Activated naive CD4-positive, alpha-beta T cell (primary cell): ENCODE data around the gene GRIN1.

Experiments
- DNase-seq, 4 experiments: peaks; one replicate each; lab custom pipeline; 2025; lab: John Stamatoyannopoulos, UW

GRIN1 gene

GRCh38 chr9:137138722-137139467 is at the start of gene GRIN1:
Gene GRIN1 (plus strand): TSS chr9:137139154. CDS start chr9:137139487, 333 bp downstream.
- DNase-seq: peak in 1 of 4 experiments; percentile 41

GRCh38 chr9:137089232-137089947 is 49.6 kb upstream of the GRIN1 start:
- DNase-seq: no peak

- peak; percentile 48 to 82 (median 65) for DNase-seq
Observed at GRCh38 chr9:137095664-137096517, 43.1 kb upstream of the GRIN1 start.

- DNase-seq: no peak
Observed at GRCh38 chr9:137096785-137097546, 42.0 kb upstream of the GRIN1 start.

DNA sequence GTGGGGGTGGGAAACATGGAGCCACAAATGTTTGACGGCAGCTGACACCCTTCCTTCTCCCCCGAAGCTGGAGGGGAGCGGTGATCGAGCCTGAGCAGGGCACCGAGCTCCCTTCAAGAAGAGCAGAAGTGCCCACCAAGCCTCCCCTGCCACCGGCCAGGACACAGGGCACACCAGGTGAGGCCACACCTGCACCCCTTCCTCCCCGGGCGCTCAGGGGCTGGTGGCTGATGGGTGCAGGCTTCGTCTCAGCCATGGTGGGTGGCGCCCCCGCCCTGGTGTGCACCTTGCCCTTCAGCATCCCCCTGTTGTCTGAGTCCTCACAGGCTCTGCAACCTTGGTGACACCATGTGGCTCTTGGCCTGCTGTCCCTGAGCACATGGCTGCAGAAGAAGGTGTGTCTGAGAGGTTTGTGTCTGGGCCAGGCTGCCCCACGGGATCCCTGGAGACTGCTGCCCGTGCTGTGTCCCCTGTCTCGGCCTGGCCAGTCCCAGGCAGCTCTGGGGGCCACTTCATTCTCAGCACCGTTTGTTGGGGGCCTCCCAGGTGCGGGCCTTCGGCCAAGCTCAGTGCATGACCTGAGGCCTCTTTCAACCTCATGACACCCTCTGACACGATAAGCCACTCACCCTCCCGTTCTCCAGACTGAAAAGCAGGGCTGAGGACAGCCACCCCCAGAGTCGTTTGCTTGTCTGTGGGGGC is 41.0 kb upstream of the GRIN1 start:
- DNase-seq: no peak

DNA sequence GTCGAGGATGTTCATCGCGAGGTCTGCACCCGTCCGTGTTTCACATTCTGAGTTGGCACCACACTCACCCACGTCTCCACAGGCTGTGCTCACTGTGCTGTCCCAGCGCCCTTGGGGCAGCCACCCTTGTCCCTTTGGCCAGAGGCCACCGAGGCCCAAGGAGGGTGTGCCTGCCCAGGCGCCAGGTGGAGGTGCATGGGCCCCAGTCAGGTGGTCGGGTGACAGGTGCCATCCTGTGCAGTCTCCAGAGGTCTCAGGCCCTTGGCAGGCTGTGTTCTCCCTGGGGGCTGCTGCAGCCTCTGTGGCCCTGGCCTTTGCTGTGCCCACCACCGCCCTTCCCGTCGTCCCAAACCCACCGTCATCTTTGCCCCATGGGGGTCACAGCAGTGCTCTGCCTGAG is 39.7 kb upstream of the GRIN1 start:
- no peak for DNase-seq

GRCh38 chr9:137103206-137103999 is 35.6 kb upstream of the GRIN1 start:
- DNase-seq: no peak

DNA sequence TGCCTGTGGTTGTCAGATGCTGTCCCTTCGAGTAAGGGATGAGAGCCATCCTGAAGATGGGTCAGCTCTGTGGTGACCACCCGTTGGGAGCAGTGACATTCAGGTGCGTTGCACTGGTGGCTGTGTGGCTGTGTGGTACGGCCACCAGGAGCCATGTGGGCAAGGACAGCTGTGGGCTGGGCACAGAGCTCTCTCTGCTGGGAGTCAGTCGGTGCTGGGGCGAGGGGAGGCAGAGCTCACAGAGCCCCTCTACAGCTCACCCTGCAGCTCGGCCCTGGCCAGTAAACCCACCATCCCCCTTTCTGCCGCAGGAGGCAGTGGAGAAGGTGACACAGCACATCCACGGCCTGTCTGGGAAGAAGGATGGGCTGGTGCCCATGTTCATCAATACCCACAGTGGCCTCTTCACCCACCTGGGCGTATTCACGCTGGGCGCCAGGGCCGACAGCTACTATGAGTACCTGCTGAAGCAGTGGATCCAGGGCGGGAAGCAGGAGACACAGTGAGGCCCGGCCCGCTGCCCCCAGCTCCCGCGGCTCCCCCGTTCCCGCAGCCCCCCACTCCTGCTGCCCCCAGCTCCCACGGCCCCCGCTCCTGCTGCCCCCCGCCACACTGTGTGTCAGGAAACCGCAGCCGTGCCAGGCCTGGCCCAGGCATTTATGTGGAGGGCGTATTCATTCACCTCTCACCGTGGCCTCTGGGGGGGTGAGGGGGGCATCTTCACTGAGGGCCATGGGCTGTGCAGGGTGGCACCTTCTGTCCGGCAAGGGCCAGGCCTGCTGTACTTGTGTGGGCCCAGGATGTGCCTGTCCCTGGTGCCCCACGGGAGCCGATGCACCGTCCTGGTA is 32.9 kb upstream of the GRIN1 start:
- DNase-seq: no peak

DNA sequence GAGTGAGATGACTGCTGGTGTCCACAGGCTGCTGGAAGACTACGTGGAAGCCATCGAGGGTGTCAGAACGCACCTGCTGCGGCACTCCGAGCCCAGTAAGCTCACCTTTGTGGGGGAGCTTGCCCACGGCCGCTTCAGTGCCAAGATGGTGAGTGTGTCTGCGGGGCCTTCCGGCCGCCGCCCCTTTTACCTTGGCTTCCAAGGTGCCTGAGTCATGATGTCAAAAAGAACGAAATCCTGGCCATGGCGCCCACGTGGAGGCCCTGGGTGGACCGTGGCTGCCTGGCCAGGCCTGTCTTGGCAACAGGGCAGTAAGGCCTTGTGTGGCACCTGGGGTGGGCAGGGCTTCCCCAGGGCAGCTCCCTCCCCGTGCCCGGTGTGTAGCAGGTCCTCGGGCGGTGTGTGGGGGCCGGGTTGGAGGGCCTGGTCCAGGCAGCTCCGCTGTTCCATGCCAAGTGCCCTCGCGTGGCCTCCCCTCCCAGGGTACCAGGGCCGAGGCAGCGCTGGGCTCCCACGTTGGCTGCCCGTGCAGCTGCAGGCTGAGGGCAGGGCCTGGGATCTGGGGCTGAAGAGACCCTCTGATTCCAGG is 32.2 kb upstream of the GRIN1 start:
- no peak for DNase-seq

GRCh38 chr9:137107312-137107921 is 31.5 kb upstream of the GRIN1 start:
- no peak for DNase-seq

DNA sequence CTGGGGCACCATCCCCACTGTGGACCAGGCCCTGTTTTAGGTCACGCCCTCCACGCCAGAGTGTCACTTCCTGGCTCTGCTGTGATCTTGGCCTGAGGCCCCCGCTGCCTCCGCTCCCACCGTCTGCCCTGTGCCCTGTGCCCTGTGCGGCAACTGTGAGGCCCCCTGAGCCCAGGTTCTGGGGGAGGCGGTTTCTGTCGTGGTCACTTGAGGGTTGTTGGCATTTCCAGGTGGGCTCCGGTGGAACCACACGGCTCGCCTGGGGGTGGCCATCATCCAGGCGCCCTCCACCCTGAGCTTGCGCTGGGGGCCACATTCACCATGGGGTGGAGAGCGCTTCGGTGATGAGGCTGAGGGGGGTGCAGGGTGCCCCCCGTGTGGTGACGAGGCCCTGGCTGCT is 31.0 kb upstream of the GRIN1 start:
- no peak for DNase-seq

GRCh38 chr9:137108608-137109249 is 30.2 kb upstream of the GRIN1 start:
- DNase-seq: no peak

DNA sequence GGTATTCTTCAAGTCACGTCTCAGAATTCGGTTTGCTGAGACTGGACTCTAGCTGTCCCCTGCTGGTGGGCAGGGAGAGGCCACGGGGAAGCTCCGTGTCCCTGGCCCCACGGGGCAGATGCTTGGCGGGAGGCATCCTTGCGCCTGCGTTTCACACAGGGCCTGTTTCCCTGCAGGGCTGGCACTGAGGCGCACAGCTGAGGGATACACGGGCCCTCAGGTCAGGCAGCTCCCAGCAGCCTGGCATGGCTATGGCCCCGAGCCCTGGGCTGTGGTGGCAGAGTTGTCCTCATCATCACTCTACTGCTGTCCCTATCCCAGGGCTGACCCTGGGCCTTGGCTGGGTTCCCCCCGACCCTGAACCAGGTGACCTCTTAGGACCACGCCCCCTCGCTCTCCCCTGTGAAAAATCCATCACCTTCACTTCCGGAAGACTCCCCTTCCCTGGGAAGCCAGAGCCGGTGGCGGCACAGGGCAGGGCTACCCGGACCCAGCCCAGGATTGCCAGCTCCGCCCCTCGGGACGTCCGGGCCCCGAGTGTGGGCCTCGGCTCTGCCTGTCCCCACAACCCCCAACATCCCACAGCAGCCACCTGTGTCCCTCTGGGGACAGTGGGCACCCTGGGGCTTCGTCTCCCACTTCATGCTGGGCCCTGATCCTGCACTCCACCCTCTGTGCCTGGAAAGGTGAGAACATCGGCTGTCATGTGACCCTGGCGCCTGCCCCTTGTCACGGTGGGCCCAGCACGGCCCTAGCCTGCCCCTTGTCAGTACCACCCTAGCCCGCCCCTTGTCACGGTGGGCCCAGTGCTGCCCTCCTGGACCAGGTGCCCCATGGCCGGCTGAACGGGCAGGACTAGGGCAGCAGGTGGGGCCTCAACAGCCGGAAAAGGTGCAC is 29.5 kb upstream of the GRIN1 start:
- no peak for DNase-seq

DNA sequence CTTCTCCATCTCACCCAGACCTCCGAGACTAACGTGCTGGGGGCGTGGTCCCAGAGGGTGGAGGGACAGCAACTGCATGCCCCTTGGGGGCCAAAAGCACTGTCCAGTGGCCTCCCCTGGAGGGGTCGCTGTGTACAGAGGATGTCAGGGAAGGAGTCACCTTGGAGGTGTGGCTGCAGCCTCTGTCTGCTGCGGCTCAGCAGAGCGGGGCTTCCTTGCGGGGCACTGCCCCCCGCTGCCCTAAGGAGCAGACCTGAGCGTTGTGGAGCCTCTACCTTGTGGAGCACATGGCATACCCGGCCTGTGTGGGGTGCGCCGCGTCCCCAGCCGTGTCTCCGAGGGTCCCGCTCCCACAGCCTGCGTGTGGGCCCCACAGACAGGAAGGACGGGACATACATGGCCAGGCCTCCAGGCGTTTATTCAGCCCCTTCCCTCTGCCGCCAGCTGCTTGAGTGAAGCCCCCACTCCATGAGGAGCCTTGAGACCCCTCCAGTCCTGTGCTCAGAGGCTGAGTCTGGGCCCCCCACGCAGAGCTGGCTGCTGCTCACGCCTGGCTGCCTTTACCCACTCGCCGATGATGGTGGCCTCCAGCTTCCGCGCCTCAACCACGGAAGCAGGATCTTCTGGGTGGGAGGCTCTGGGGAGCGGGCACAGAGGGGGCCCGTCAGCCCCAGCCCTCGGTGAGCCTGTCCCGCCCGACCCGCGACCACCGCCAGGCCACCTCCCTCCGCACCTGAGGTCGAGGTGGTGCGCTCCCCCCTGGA is 28.6 kb upstream of the GRIN1 start:
- DNase-seq: no peak

GRCh38 chr9:137110911-137111787 is 27.8 kb upstream of the GRIN1 start:
- no peak for DNase-seq
